B cell (primary cell): ENCODE results near the gene ZNF579. TPM values are rescaled to one million over a fixed set of nuclear protein-coding genes. Genes with fewer than 3 reads are reported as not detected.

Source experiments
- ATAC-seq: fragments of 200-7000 bp; cut with Tn5 transposase; one replicate; pipeline ENCODE4 v1.10.0; 2021; ENCODE audit warnings: low read depth, mild to moderate bottlenecking, moderate number of reproducible peaks, moderate library complexity
- CTCF ChIA-PET: fragments of 350-600 bp; sonication (Branson Sonifier 250); formaldehyde crosslinking; loops from one replicate; lab custom pipeline; 2021; ENCODE audit warnings: antibody characterized with exemption, inconsistent platforms; lab: Charles Lee
- POLR2A ChIA-PET: fragments of 350-600 bp; sonication (Branson Sonifier 250); formaldehyde crosslinking; loops from one replicate; lab custom pipeline; 2021; ENCODE audit warnings: antibody characterized with exemption; lab: Charles Lee
- DNase-seq: peaks from one replicate; pipeline ENCODE4 v3.0.0; 2013
- H2AFZ ChIP-seq: 2 replicates; pipeline ENCODE4 v1.6.1; 2012; ENCODE audit warnings: mild to moderate bottlenecking, low read depth, low read length; ENCODE audit not compliant: insufficient read depth, poor library complexity, severe bottlenecking
- H3K27ac ChIP-seq, 2 donors: 1 replicate in 1 of 2; 2 replicates in 1 of 2; pipeline ENCODE4 v1.5.1; 2012 to 2013; ENCODE audit warnings: low read length in 2 of 2, mild to moderate bottlenecking in 2 of 2, moderate library complexity in 1 of 2
- H3K27me3 ChIP-seq, 4 experiments: fragments of 200-600 bp in 1 of 4; sonication (generic) in 1 of 4; replicated peaks in 1 of 4; 1 replicate in 2 of 4; 2 replicates in 2 of 4; pipeline versions ENCODE4 v1.6.1 to v1.7.0; 2013 to 2016; ENCODE audit warnings: low read length in 3 of 4, mild to moderate bottlenecking in 2 of 4, mixed read lengths in 1 of 4, moderate library complexity in 1 of 4; ENCODE audit not compliant: insufficient read depth in 4 of 4, control insufficient read depth in 3 of 4; ENCODE audit errors: control extremely low read depth in 1 of 4
- H3K36me3 ChIP-seq, 2 experiments: replicated peaks in 1 of 2; 1 replicate in 1 of 2; 2 replicates in 1 of 2; pipeline versions ENCODE4 v1.6.1 to v1.7.1; 2013; ENCODE audit warnings: low read length in 1 of 2; ENCODE audit not compliant: insufficient read depth in 2 of 2, control insufficient read depth in 1 of 2; ENCODE audit errors: control extremely low read depth in 1 of 2, extremely low read depth in 1 of 2
- H3K4me1 ChIP-seq, 2 donors: fragments of 200-600 bp in 1 of 2; sonication (generic) in 1 of 2; 1 replicate in 1 of 2; 2 replicates in 1 of 2; pipeline versions ENCODE4 v1.5.1 to v1.6.1; 2013 to 2017; ENCODE audit warnings: low read length in 2 of 2; ENCODE audit not compliant: control insufficient read depth in 2 of 2, insufficient read depth in 2 of 2
- H3K4me2 ChIP-seq: replicated peaks from 2 replicates; pipeline ENCODE3; 2012; ENCODE audit warnings: mild to moderate bottlenecking, low read depth, low read length; ENCODE audit not compliant: poor library complexity, severe bottlenecking
- H3K4me3 ChIP-seq, 5 experiments: fragments of 200-600 bp in 1 of 5; sonication (generic) in 1 of 5; 1 replicate in 3 of 5; 2 replicates in 2 of 5; pipeline versions ENCODE4 v1.5.1 to v1.7.0; 2011 to 2016; ENCODE audit warnings: low read length in 4 of 5, mild to moderate bottlenecking in 4 of 5, low read depth in 2 of 5, control low read depth in 1 of 5, moderate library complexity in 1 of 5; ENCODE audit not compliant: insufficient read depth in 1 of 5; ENCODE audit errors: control extremely low read depth in 1 of 5, extremely low read depth in 1 of 5
- H3K79me2 ChIP-seq: fragments of 200-600 bp; sonication (generic); one replicate; pipeline ENCODE4 v1.6.0; 2016; ENCODE audit warnings: low read length; ENCODE audit not compliant: control insufficient read depth, insufficient read depth
- H3K9ac ChIP-seq: fragments of 200-600 bp; sonication (generic); 2 replicates; pipeline ENCODE4 v1.6.1; 2017; ENCODE audit warnings: mild to moderate bottlenecking, low read length, moderate library complexity
- H3K9me3 ChIP-seq, 3 donors: one replicate each; pipeline versions ENCODE4 v1.6.1 to v1.7.1; 2013; ENCODE audit warnings: low read length in 2 of 3; ENCODE audit not compliant: control insufficient read depth in 2 of 3, insufficient read depth in 1 of 3; ENCODE audit errors: control extremely low read depth in 1 of 3
- H4K20me1 ChIP-seq: 2 replicates; pipeline ENCODE4 v1.6.0; 2012; ENCODE audit warnings: mild to moderate bottlenecking, low read length; ENCODE audit not compliant: insufficient read depth, control insufficient read depth, poor library complexity, severe bottlenecking
- H3K27ac Mint-ChIP-seq: one replicate; pipeline ENCODE4 v1.8.0; 2021; ENCODE audit warnings: mixed read lengths
- H3K27me3 Mint-ChIP-seq: one replicate; pipeline ENCODE4 v1.8.0; 2021; ENCODE audit warnings: mixed read lengths
- H3K4me1 Mint-ChIP-seq: one replicate; pipeline ENCODE4 v1.8.0; 2021; ENCODE audit warnings: mixed read lengths
- H3K4me3 Mint-ChIP-seq: one replicate; pipeline ENCODE4 v1.8.0; 2021; ENCODE audit warnings: mixed read lengths
- H3K9me3 Mint-ChIP-seq: one replicate; pipeline ENCODE4 v1.8.0; 2022; ENCODE audit warnings: mixed read lengths; ENCODE audit not compliant: insufficient read depth
- EZH2 ChIP-seq: IDR thresholded peaks from 2 replicates; pipeline ENCODE4 v1.6.1; 2012; ENCODE audit warnings: borderline replicate concordance, low read depth, mild to moderate bottlenecking, moderate library complexity, low read length; ENCODE audit not compliant: insufficient read depth, poor library complexity, severe bottlenecking
- WGBS: methylation state at CpG from one replicate; pipeline ENCODE4 v1.1.5; 2013; ENCODE audit warnings: missing lambda C conversion rate; ENCODE audit not compliant: insufficient coverage; 5-methylcytosine and 5-hydroxymethylcytosine counted together
- intact Hi-C: fragments of 100-400 bp; cut with micrococcal nuclease; formaldehyde crosslinking; loops from one replicate; pipeline ENCODE4 v1.10.0; 2022
- polyA plus RNA-seq: library from polyadenylated mRNA; depleted of rRNA; stranded (reverse); fragments of >200 nt; gene quantifications from 2 replicates; pipeline ENCODE4 v1.2.3, GENCODE V29; 2012
- total RNA-seq, 2 donors: library from RNA; stranded (reverse); fragments of 120-200 nt in 1 of 2; gene quantifications; 1 replicate in 1 of 2; 2 replicates in 1 of 2; pipeline versions ENCODE4 v1.2.3 to v1.2.4, GENCODE V29; 2013 to 2022
- TF ChIP-seq, protein P1 (sequence below): fragments of 200-600 bp; IDR thresholded peaks from one replicate; pipeline ENCODE4 v1.8.0; 2022; ENCODE audit warnings: antibody characterized with exemption, mild to moderate bottlenecking

The ZNF579 gene
- total and polyA plus RNA-seq, 2 donors (not counting 1 experiment from before 2014, with no cell fraction given): 3.7 to 10.3 TPM

DNA sequence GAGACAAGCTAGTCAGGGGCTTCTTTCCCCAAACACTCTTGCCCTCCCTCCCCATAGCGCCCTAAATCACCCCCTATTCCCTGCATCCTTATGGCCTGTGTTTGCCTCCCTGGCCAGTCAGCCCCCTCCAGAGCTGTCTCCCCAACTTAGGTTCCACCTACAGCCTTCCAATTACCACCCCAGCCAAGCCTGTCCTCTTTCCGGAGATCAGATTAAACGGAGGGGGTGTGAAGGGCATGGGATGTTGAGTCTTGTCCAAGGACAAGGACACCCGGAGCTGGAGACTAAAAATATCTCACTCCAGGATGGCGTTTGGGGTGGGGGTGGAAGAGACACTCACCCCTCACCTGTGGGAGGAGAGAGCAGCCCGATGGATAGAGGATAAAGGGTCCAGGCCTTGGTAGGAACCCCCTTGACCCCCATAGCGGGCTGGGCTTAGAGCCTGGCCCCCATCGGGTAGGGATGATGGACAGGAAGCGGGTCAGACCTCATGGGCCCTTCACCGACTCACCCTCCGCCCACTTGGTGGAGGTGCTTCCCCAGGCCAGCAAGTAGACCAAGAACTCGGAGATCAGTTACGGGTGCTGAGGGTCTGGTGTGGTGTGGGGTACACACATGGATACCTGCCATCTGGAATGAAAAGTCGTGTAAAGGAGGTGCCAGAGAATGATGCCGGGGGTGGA, 30.8 kb upstream of the ZNF579 start:
- WGBS: 87% methylated on average over 11 of the region's 15 CpGs
- peaks cover 0 to 18% of the 10 kb centered on the region in 2 experiments for H3K36me3 ChIP-seq
- H2AFZ ChIP-seq: no peak overlapping the region
- no peak overlapping the region for H3K4me3 Mint-ChIP-seq
- intact Hi-C loops: no loop called here
- H3K27me3 Mint-ChIP-seq: no peaks in the 10 kb centered on the region
- DNase-seq (no peak), ATAC-seq (no peak)
- peaks cover 55% of the 10 kb centered on the region for H3K4me1 Mint-ChIP-seq
- CTCF ChIA-PET: interaction anchor here (0.6 to 4.9 kb wide), 3 partner anchors 21 to 108 kb away, joined by 3 to 21 read pairs (median 3); no protein-coding TSS in a partner anchor
- TF ChIP-seq EZH2: no peak
- TF ChIP-seq, protein P1, sequence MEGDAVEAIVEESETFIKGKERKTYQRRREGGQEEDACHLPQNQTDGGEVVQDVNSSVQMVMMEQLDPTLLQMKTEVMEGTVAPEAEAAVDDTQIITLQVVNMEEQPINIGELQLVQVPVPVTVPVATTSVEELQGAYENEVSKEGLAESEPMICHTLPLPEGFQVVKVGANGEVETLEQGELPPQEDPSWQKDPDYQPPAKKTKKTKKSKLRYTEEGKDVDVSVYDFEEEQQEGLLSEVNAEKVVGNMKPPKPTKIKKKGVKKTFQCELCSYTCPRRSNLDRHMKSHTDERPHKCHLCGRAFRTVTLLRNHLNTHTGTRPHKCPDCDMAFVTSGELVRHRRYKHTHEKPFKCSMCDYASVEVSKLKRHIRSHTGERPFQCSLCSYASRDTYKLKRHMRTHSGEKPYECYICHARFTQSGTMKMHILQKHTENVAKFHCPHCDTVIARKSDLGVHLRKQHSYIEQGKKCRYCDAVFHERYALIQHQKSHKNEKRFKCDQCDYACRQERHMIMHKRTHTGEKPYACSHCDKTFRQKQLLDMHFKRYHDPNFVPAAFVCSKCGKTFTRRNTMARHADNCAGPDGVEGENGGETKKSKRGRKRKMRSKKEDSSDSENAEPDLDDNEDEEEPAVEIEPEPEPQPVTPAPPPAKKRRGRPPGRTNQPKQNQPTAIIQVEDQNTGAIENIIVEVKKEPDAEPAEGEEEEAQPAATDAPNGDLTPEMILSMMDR: no peak
- POLR2A ChIA-PET: no interaction called here
- no peaks in the 10 kb centered on the region for H3K27me3 ChIP-seq
- H3K9me3 ChIP-seq: no peaks in the 10 kb centered on the region
- no peaks in the 10 kb centered on the region for H3K9me3 Mint-ChIP-seq
- H3K4me2 ChIP-seq: peak overlapping the region; percentile 20
- peak overlapping the region in 1 of 2 donors; percentile 70 for H3K27ac ChIP-seq
- H4K20me1 ChIP-seq: peaks cover 35% of the 10 kb centered on the region
- no peak overlapping the region for H3K4me3 ChIP-seq
- peaks cover 65% of the 10 kb centered on the region for H3K79me2 ChIP-seq
- peaks cover 17 to 24% of the 10 kb centered on the region in 2 donors for H3K4me1 ChIP-seq
- H3K9ac ChIP-seq: no peak overlapping the region
- H3K27ac Mint-ChIP-seq: peak overlapping the region; percentile 18

DNA sequence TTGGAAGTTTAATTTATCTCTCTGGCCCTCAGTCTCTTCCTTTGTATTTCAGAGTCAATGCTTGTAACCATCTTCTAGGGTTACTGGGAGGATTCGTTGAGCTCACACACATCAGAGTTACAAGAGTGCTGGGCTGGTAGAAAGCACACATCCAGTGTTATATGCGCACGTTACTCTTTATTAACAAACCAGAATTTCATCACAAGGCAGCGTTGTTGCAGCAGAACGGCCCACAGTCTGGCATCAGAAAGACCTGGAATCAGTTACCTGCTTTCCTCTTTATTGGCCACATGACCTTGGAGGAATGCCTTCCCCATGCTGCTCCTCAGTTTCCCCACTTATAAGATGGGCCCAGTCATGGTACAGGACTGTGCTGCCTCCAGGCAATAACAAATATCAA, 28.7 kb upstream of the ZNF579 start:
- intact Hi-C loops: loop anchor here (5.0 to 10.0 kb wide), 3 partner anchors 33 to 355 kb away; partner anchors contain the start of genes BRSK1, HSPBP1, PPP6R1 and ZNF580
- H3K27me3 Mint-ChIP-seq: no peaks in the 10 kb centered on the region
- peaks cover 0 to 13% of the 10 kb centered on the region in 2 experiments for H3K36me3 ChIP-seq
- DNase-seq (no peak), ATAC-seq (no peak)
- ChIA-PET POLR2A (no interaction called here), CTCF (interaction anchor here (4.9 kb wide), 1 partner anchor 23 kb away, joined by 21 read pairs; no protein-coding TSS in a partner anchor)
- peaks cover 30% of the 10 kb centered on the region for H4K20me1 ChIP-seq
- no peak overlapping the region for H3K27ac ChIP-seq
- WGBS: 100% methylated on average over 5 of the region's 5 CpGs
- H3K27me3 ChIP-seq: no peaks in the 10 kb centered on the region
- H3K9ac ChIP-seq: no peak overlapping the region
- no peaks in the 10 kb centered on the region for H3K9me3 Mint-ChIP-seq
- peaks cover 66% of the 10 kb centered on the region for H3K79me2 ChIP-seq
- H3K4me1 ChIP-seq: peaks cover 24 to 40% of the 10 kb centered on the region in 2 donors
- TF ChIP-seq, protein P1: no peak
- no peak for TF ChIP-seq EZH2
- H3K4me2 ChIP-seq: no peak overlapping the region
- H3K4me1 Mint-ChIP-seq: peaks cover 68% of the 10 kb centered on the region
- no peak overlapping the region for H3K4me3 ChIP-seq
- no peaks in the 10 kb centered on the region for H3K9me3 ChIP-seq
- no peak overlapping the region for H3K27ac Mint-ChIP-seq
- H2AFZ ChIP-seq: no peak overlapping the region
- no peak overlapping the region for H3K4me3 Mint-ChIP-seq
